ENCODE results near the gene VN1R5.
"Not testable (repeated sequence)": the region's sequence is repeated elsewhere in the genome, so short reads cannot be mapped to it uniquely, and the experiment has no call there.

The VN1R5 gene

GRCh38 chr1:247255772-247256171 lies at the start of gene VN1R5:
Gene VN1R5, plus strand, starts transcription at chr1:247256072.
- not testable (repeated sequence) for DNase-seq (ENCODE audit: low read depth in 2 of 2)

GRCh38 chr1:247209396-247209795 lies 46.5 kb upstream of the VN1R5 start:
- no peak for DNase-seq (ENCODE audit: low read depth in 2 of 2)

GRCh38 chr1:247210062-247210375 lies 45.9 kb upstream of the VN1R5 start:
- DNase-seq (ENCODE audit: low read depth in 2 of 2): no peak

- DNase-seq (ENCODE audit: low read depth in 2 of 2): peak; percentile 92 to 96
These were observed 45.3 kb upstream of the VN1R5 start for GRCh38 chr1:247210376-247211117.

DNA sequence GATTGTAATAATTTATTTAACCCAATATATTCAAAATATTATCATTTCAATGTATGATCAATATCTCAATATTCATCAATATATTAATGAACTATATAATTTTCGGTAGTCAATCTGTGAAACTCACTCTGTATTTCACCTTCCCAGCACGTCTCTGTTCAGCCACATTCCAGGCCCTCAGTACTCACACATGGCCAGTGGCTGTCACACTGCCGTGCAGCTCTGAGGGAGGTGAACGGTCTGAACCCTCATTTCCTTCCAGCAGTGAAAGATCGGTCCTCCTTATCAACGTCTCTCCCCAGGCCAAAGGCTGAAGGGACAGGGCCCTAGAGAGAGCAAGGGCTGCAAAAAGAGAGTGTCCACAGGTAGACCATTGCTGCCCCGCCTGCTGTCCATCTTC lies 44.5 kb upstream of the VN1R5 start:
- no peak for DNase-seq (ENCODE audit: low read depth in 2 of 2)

DNA sequence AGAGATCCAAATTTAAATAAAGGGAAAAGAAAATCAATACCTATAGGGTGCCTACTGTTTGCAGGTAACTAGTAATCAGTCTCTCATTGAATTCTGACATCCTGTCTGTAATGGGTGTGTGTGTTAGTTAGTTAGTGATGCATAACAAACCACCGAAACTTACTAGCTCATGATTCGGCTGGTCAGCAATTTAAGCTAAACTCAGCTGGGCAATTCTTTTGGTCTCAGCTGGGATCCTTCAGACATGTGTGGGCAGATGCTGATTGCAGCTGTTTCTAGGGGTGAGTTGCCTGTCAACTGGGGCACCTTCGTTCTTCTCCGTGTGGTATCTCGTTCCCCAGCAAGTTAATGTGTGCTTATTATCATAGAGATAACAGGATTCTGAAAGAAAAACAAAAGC lies 43.9 kb upstream of the VN1R5 start:
- no peak for DNase-seq (ENCODE audit: low read depth in 2 of 2)

GRCh38 chr1:247212627-247213617 lies 43.0 kb upstream of the VN1R5 start:
- no peak for DNase-seq (ENCODE audit: low read depth in 2 of 2)

DNA sequence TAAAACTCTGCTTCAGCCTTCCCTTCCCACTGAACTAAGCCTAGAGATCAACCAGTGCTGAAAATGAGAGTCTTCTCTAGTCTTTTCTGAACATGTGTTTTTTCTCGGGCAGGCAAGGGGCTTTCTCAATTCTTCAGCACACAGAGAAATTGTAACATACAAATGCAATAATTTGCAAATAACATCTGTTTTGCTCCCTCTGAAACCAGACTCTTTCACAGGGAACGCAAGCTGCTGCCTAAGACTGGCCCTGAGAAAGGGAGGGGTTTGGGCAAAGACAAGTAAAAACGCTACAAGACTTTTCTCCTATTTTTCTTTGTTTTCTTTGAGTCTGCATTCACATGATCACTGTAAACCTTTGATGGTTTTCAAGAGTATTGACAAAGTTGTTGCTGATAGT lies 39.6 kb upstream of the VN1R5 start:
- no peak for DNase-seq (ENCODE audit: low read depth in 2 of 2)

GRCh38 chr1:247218121-247218651 lies 37.7 kb upstream of the VN1R5 start:
- no peak for DNase-seq (ENCODE audit: low read depth in 2 of 2)

- not testable (repeated sequence) for DNase-seq (ENCODE audit: low read depth in 2 of 2)
These were observed 35.6 kb upstream of the VN1R5 start for GRCh38 chr1:247220280-247220679.

GRCh38 chr1:247222840-247223239 lies 33.0 kb upstream of the VN1R5 start:
- no peak for DNase-seq (ENCODE audit: low read depth in 2 of 2)

- no peak for DNase-seq (ENCODE audit: low read depth in 2 of 2)
These were observed 31.1 kb upstream of the VN1R5 start for GRCh38 chr1:247224822-247225221.

GRCh38 chr1:247228133-247228532 lies 27.7 kb upstream of the VN1R5 start:
- no peak for DNase-seq (ENCODE audit: low read depth in 2 of 2)

DNA sequence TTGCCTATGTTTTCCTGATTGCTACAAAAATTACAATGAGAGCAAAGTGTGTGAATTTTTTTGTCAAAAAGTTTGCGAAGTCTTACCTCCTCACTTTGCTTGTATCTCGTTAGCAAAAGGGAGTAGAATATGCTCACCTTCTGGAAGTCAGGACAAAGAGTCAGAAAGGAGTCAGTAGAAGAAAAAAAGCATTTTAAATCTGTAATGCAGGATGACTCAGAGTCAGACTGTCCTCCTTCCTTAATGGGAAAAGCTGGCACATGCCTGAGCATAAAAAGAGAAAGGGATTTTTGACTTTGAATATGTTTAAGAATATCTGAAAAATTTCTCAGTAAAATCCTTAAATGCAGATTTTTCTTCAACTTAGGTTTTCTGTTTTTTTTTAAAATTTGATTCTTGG lies 14.2 kb upstream of the VN1R5 start:
- no peak for DNase-seq (ENCODE audit: low read depth in 2 of 2)

DNA sequence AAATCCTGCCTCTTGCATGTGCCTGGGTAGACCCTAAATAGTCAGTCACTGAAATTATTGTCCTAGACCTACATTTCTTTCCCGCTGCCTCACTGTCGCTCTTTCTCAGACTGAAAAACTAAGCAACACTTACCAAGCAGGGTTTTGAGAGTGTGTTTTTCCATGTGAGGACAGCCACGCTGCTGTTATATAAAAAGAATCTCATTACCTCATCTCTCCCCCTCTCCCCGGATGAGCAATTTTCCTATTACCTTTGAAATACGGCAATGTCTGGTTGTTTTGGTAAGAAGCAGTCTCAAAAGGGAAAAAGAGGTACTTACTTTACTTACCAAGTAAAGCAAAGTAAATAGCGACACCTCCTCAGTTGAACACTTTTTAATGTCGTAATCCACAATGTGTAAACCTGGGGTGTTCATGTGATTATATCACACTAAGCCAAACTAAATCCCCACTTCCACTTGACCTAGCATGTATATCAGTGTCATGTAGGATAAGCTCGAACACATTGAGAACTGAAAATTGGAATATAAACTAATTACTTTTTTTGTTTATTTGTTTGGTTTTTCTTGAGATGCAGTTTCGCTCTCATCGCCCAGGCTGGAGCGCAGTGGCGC lies 12.2 kb upstream of the VN1R5 start:
- DNase-seq (ENCODE audit: low read depth in 2 of 2): no peak

DNA sequence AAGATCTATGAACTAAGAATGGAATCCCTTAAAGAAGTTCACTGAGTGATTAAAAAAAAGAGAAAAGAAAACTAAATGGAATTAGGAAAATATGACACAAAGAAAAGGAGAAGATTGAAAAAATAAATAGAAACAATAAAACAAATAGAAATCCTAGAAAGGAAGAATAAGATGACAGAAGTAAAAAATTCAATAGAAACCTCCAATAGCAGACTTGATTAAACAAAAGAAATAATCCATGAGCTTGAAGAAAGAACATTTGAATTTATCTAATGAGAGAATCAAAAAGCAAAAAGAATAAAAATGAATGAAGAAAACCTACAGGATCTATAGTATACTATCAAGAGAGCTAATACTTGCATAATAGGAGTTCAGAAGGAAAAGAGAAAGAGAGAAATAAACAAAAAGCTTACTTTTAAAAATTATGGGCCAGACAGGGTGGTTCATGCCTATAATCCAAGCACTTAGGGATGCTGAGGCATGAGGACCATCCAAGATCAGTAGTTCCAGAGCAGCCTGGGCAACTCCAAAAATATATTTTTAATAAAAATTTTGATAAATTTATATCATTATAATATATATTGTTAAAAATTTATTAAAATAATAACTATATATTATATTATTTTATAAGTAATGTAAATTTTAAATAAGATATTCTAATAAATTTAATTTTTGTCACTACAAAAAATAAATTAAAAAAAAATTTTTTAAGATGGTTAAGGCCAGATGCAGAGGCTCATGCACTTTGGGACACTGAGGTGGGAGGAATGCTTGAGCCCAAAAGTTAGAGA lies 9.4 kb upstream of the VN1R5 start:
- DNase-seq (ENCODE audit: low read depth in 2 of 2): no peak

DNA sequence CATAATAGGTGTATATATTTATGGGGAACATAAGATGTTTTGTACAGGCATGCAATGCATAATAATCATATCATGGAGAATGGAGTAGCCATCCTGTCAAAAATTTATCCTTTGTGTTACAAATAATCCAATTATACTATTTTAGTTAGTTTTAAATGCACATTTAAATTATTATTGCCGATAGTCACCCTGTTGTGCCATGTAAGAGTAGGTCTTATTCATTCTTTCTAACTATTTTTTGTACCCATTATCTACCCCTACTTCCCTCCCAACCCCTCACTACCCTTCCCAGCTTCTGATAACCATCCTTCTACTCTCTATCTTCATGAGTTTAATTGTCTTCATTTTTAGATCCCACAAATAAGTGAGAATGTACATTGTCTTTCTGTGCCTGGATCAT lies 8.3 kb upstream of the VN1R5 start:
- DNase-seq (ENCODE audit: low read depth in 2 of 2): no peak

DNA sequence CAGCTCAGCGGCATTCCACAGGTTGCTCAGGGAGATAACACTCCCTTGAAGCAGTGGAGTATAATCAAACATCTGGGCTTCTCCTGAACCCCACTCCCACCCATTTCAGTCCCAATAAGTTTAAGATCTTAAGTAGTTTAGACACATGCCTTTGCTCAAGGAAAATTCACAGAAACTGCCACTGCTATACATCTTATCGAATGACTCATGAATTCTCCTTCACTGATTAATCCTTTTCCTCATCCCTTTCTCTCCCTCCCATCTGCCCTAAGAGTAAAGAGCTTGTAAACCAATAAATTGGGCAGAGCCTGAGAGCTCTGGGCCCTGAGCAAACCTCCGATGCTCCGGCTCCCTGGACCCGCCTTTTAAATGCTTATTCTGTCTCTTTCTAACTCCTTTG lies 10.2 kb downstream of the VN1R5 start:
- DNase-seq (ENCODE audit: low read depth in 2 of 2): no peak

DNA sequence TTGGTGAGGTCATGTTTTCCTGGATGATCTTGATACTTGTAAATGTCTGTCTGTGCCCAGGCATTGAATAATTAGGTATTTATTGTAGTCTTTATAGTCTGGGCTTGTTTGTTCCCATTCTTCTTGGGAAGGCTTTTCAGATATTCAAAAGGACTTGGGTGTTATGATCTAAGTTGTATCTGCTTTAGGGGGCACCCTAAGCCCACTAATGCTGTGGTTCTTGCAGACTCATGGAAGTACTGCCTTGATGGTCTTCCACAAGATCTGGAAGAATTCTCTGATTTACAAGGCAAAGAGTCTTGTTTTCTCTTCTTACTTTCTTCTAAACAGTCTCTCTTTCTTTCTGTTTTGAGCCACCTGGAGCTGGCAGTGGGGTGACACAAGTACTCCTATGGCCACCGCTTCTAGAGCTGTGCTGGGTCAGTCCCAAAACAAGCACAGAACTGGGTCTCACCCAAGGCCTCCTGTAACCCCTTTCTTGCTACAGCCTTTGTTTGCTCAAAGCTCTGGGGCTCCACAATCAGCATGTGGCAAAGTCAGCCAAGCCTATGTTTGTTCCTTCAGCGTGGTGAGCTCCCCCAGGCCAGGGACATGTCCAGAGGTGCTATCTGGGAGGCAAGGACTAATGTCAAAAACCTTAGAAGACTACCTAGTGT lies 12.6 kb downstream of the VN1R5 start:
- DNase-seq (ENCODE audit: low read depth in 2 of 2): no peak

DNA sequence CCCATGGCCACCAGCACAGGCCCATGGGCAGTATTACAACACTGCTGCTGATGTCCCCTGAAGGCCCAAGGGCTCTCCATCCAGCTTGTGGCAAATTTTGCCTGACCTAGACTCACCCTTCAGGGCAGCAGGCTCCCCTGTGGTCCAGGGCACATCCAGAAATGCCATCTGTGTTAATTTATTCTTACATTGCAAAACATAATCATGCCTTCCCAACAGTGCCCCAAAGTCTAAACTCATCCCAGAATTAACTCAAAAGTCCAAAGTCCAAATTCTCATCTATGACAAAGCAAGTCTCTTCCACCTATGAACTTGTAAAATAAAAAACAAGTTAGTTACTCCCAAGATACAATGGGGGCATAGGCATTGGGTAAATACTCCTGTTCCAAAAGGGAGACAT lies 13.3 kb downstream of the VN1R5 start:
- DNase-seq (ENCODE audit: low read depth in 2 of 2): no peak

DNA sequence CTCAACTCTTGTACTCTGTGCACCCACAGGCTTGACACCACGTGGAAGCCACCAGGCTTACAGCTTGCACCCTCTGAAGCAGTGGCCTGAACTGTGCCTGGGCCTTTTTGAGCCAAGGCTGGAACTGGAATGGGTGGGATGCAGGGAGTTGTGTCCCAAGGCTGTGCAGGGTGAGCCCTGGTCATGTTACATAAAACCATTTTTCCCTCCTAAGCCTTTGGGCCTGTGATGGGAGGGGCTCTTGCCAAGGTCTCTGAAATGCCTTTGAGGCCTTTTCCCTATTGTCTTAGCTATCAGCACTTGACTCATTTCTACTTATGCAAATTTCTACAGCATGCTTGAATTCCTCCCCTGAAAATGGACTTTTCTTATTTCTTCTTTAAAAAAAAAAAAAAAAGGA lies 14.1 kb downstream of the VN1R5 start:
- no peak for DNase-seq (ENCODE audit: low read depth in 2 of 2)

Measured in stimulated activated CD4-positive, alpha-beta T cell treated with anti-CD3 and anti-CD28 coated beads, Interleukin-12 subunit alpha, Interleukin-12 subunit beta, amount 100 ng/mL, for 24 hours (primary cell).